ENCODE data around the gene FXYD7.

- no peak for TF ChIP-seq CTCF (IDR thresholded peaks at IDR 0.05)
- TF ChIP-seq ZFX (IDR thresholded peaks at IDR 0.05; ENCODE audit: borderline replicate concordance): no peak
Measured at GRCh38 chr19:35167251-35168119, 24.4 kb downstream of the FXYD7 start.

Measured in 22Rv1 (cell line).